NT2/D1 (cell line): ENCODE data around the gene DPH3.

Experiments
- DNase-seq: peaks from one replicate; pipeline ENCODE4 v3.0.0-alpha.2; 2011; ENCODE audit warnings: low read depth, low spot score
- H3K27me3 ChIP-seq: 2 replicates; pipeline ENCODE4 v1.6.0; 2011; ENCODE audit warnings: mild to moderate bottlenecking; ENCODE audit not compliant: insufficient read length, insufficient read depth
- H3K36me3 ChIP-seq: 2 replicates; pipeline ENCODE4 v1.6.1; 2011; ENCODE audit warnings: mild to moderate bottlenecking, low read length, mixed read lengths; ENCODE audit not compliant: insufficient read depth, insufficient read length
- H3K4me1 ChIP-seq: 2 replicates; pipeline ENCODE4 v1.5.1; 2011; ENCODE audit not compliant: insufficient read depth, insufficient read length
- H3K4me3 ChIP-seq: 2 replicates; pipeline ENCODE4 v1.5.1; 2011; ENCODE audit warnings: low read depth; ENCODE audit not compliant: insufficient read length
- H3K9ac ChIP-seq: 2 replicates; pipeline ENCODE4 v1.6.0; 2011; ENCODE audit warnings: low read depth; ENCODE audit not compliant: insufficient read length
- H3K9me3 ChIP-seq: 2 replicates; pipeline ENCODE4 v1.5.1; 2011; ENCODE audit warnings: mild to moderate bottlenecking, low read length; ENCODE audit not compliant: insufficient read depth
- SUZ12 ChIP-seq: IDR thresholded peaks from 2 replicates; pipeline ENCODE4 v1.6.1; 2011; ENCODE audit not compliant: insufficient read length, insufficient read depth; ENCODE audit errors: extremely low read depth
- YY1 ChIP-seq: IDR thresholded peaks from 2 replicates; pipeline ENCODE4 v1.6.1; 2011; ENCODE audit not compliant: insufficient read length, insufficient read depth
- ZNF274 ChIP-seq: IDR thresholded peaks from 2 replicates; pipeline ENCODE4 v1.6.1; 2011; ENCODE audit warnings: mild to moderate bottlenecking, low read depth, low read length

Gene DPH3

GRCh38 chr3:16239780-16240179, 25.0 kb downstream of the DPH3 start:
- Histone ChIP-seq H3K4me3 (no peak overlapping the region), H3K4me1 (no peaks in the 10 kb centered on the region), H3K36me3 (no peaks in the 10 kb centered on the region), H3K27me3 (no peaks in the 10 kb centered on the region), H3K9me3 (no peaks in the 10 kb centered on the region), H3K9ac (no peak overlapping the region)
- no peak for DNase-seq
- TF ChIP-seq SUZ12 (no peak), ZNF274 (no peak), YY1 (no peak)

GRCh38 chr3:16239086-16239770, 25.5 kb downstream of the DPH3 start:
- H3K4me1 ChIP-seq: no peaks in the 10 kb centered on the region
- TF ChIP-seq YY1 (no peak), ZNF274 (no peak), SUZ12 (no peak)
- H3K4me3 ChIP-seq: no peak overlapping the region
- H3K9me3 ChIP-seq: no peaks in the 10 kb centered on the region
- no peaks in the 10 kb centered on the region for H3K27me3 ChIP-seq
- no peak overlapping the region for H3K9ac ChIP-seq
- DNase-seq: no peak
- H3K36me3 ChIP-seq: no peaks in the 10 kb centered on the region

GRCh38 chr3:16236856-16237393, 27.8 kb downstream of the DPH3 start:
- no peak for DNase-seq
- Histone ChIP-seq H3K27me3 (no peaks in the 10 kb centered on the region), H3K36me3 (no peaks in the 10 kb centered on the region), H3K4me3 (no peak overlapping the region), H3K9me3 (no peaks in the 10 kb centered on the region), H3K4me1 (no peaks in the 10 kb centered on the region), H3K9ac (no peak overlapping the region)
- no peak for TF ChIP-seq YY1
- no peak for TF ChIP-seq ZNF274
- no peak for TF ChIP-seq SUZ12

- TF ChIP-seq YY1 (no peak), SUZ12 (no peak), ZNF274 (no peak)
- no peaks in the 10 kb centered on the region for H3K9me3 ChIP-seq
- H3K36me3 ChIP-seq: no peaks in the 10 kb centered on the region
- H3K4me1 ChIP-seq: no peaks in the 10 kb centered on the region
- no peak for DNase-seq
- no peaks in the 10 kb centered on the region for H3K27me3 ChIP-seq
- H3K4me3 ChIP-seq: no peak overlapping the region
- no peak overlapping the region for H3K9ac ChIP-seq
Measured at GRCh38 chr3:16236030-16236639, 28.6 kb downstream of the DPH3 start.

- DNase-seq: no peak
- TF ChIP-seq ZNF274 (no peak), SUZ12 (no peak), YY1 (no peak)
- Histone ChIP-seq H3K36me3 (no peaks in the 10 kb centered on the region), H3K9ac (no peak overlapping the region), H3K27me3 (no peaks in the 10 kb centered on the region), H3K4me1 (no peaks in the 10 kb centered on the region), H3K9me3 (no peaks in the 10 kb centered on the region), H3K4me3 (no peak overlapping the region)
Measured at GRCh38 chr3:16234281-16234680, 30.5 kb downstream of the DPH3 start.

GRCh38 chr3:16233806-16234205, 30.9 kb downstream of the DPH3 start:
- H3K4me1 ChIP-seq: no peaks in the 10 kb centered on the region

GRCh38 chr3:16231983-16232382, 32.8 kb downstream of the DPH3 start:
- Histone ChIP-seq H3K36me3 (no peaks in the 10 kb centered on the region), H3K4me3 (no peak overlapping the region), H3K4me1 (no peaks in the 10 kb centered on the region), H3K27me3 (no peaks in the 10 kb centered on the region), H3K9ac (no peak overlapping the region), H3K9me3 (no peaks in the 10 kb centered on the region)
- DNase-seq: no peak
- TF ChIP-seq ZNF274 (no peak), SUZ12 (no peak), YY1 (no peak)

More at GRCh38 chr3:16233806-16234205, 30.9 kb downstream of the DPH3 start:
- no peak for DNase-seq
- Histone ChIP-seq H3K4me3 (no peak overlapping the region), H3K9me3 (no peaks in the 10 kb centered on the region), H3K9ac (no peak overlapping the region), H3K27me3 (no peaks in the 10 kb centered on the region), H3K36me3 (no peaks in the 10 kb centered on the region)
- TF ChIP-seq ZNF274 (no peak), SUZ12 (no peak), YY1 (no peak)
